ENCODE results near the gene ALDOB. TPM values are rescaled to one million over a fixed set of nuclear protein-coding genes. Genes with fewer than 3 reads are reported as not detected.

ALDOB gene
- total RNA-seq, 1 donor from 2014 or later: not detected

DNA sequence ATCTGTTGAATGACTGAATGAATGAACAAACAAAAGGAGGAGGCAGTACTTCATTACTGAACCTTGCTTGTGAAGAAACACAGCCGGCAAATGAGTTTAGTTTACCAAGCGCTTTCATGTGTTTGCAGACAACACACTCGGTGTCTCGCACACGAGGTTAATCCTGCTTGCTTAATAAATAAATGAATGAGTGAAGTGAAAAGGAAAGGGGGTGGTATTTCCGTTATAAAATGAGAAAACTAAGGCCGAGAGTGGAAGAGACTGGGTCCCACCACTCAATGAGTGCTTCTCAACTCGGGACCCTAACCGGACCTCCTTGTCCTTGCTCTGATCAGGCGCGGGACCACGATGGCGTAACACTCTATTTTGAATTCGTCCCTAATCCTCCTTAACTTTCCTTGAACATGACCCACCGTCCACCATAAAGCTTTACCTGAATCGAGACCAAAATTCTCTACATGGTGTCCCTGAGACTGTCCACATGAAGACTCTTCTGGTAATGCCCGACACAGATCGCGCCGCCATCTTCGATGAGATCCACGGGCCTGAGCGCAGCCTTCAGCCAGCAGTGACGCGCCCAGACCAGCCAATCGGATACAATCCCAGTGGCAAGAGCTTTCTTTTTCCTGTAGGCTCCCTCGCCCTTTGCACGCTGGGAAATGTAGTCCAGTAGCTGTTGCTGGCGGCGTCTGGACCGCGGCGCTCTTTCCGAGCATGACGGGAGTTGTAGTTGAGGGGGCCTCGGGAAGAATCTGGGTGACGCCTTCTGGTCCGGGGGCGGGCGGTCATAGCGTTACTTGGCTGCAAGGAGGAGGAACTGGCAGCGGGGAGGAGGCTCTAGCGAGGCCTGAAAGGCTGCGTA is 37.3 kb downstream of the ALDOB start, which contains the start of the genes MRPL50 and ZNF189:
Gene MRPL50, minus strand, starts transcription at position 551 of the 862 bp plus-strand sequence. Its CDS starts 26 bp downstream, at position 525.
Gene ZNF189, plus strand, starts transcription at position 784 of the 862 bp plus-strand sequence. CDS start 306 bp downstream, outside the sequence.
- peaks cover 5% of the 10 kb centered on the region for H3K36me3 ChIP-seq (ENCODE audit: control insufficient read depth, insufficient read depth, low read length)
- no peak for FAIRE-seq

DNA sequence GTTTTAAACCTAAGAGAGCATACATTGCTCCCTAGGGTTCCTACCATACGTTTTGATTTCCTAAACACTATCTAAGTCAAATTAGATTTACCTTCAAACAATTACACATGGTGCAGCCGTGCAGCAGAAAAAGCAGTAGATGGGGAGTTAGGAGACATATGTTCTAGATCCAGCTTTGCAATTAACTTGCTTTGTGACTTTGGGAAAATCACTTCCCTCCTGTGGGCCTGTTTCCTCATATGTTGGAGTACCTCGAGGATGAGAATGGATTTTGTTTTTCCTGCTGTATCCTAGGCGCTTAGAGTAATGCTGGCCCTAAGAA is 37.9 kb downstream of the ALDOB start:
- TF ChIP-seq, protein P1, sequence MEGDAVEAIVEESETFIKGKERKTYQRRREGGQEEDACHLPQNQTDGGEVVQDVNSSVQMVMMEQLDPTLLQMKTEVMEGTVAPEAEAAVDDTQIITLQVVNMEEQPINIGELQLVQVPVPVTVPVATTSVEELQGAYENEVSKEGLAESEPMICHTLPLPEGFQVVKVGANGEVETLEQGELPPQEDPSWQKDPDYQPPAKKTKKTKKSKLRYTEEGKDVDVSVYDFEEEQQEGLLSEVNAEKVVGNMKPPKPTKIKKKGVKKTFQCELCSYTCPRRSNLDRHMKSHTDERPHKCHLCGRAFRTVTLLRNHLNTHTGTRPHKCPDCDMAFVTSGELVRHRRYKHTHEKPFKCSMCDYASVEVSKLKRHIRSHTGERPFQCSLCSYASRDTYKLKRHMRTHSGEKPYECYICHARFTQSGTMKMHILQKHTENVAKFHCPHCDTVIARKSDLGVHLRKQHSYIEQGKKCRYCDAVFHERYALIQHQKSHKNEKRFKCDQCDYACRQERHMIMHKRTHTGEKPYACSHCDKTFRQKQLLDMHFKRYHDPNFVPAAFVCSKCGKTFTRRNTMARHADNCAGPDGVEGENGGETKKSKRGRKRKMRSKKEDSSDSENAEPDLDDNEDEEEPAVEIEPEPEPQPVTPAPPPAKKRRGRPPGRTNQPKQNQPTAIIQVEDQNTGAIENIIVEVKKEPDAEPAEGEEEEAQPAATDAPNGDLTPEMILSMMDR (IDR thresholded peaks at IDR 0.05; ENCODE audit: insufficient read depth, low read length, severe bottlenecking): no peak
- no peaks in the 10 kb centered on the region for H3K27me3 ChIP-seq (ENCODE audit: control insufficient read depth, insufficient read depth, low read length)
- H3K4me3 ChIP-seq (ENCODE audit: low read depth, low read length): peak overlapping the region; percentile 69
- peaks cover 1% of the 10 kb centered on the region for H3K36me3 ChIP-seq (ENCODE audit: control insufficient read depth, insufficient read depth, low read length)
- no peak for DNase-seq (ENCODE audit: low read depth)
- FAIRE-seq: no peak

More for the DNA sequence above, 37.3 kb downstream of the ALDOB start, which contains the start of the genes MRPL50 and ZNF189:
- Histone ChIP-seq H3K27me3 (ENCODE audit: control insufficient read depth, insufficient read depth, low read length) (no peaks in the 10 kb centered on the region), H3K4me3 (ENCODE audit: low read depth, low read length) (peak within 1 kb of the TSS; percentile 69)
- TF ChIP-seq, protein P1 (IDR thresholded peaks at IDR 0.05; ENCODE audit: insufficient read depth, low read length, severe bottlenecking): no peak
- DNase-seq (ENCODE audit: low read depth): peak; percentile 97

DNA sequence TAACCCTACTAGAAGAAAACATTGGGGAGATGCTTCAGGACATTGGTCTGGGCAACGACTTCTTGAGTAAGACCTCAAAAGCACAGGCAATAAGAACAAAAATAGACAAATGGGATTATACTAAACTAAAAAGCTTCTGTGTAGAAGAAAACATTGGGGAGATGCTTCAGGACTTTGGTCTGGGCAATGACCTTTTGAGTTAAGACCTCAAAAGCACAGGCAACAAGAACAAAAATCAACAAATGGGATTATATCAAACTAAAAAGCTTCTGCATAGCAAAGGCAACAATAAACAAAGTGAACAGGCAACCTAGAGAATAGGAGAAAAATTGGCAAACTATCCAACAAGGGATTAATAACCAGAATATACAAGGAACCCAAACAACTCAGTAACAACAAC is 40.9 kb downstream of the ALDOB start:
- H3K36me3 ChIP-seq (ENCODE audit: control insufficient read depth, insufficient read depth, low read length): no peaks in the 10 kb centered on the region
- FAIRE-seq (no peak), DNase-seq (ENCODE audit: low read depth) (no peak)
- no peaks in the 10 kb centered on the region for H3K27me3 ChIP-seq (ENCODE audit: control insufficient read depth, insufficient read depth, low read length)
- no peak overlapping the region for H3K4me3 ChIP-seq (ENCODE audit: low read depth, low read length)
- TF ChIP-seq, protein P1 (IDR thresholded peaks at IDR 0.05; ENCODE audit: insufficient read depth, low read length, severe bottlenecking): no peak

DNA sequence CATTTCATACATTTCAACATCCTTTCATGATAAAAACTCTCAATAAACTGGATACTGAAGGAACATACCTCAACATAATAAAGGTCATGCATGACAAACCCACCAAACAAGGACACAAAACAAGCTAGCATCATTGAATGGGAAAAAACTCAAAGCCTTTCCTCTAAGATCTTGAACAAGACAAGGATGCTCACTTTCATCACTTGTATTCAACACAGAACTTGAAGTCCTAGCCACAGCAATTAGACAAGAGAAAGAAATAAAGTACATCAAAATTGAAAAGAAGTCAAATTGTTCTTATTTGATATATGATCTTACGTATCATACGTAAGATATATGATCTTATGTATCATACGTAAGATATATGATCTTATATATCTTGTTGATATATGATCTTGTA is 42.4 kb downstream of the ALDOB start:
- TF ChIP-seq, protein P1 (IDR thresholded peaks at IDR 0.05; ENCODE audit: insufficient read depth, low read length, severe bottlenecking): no peak
- Histone ChIP-seq H3K36me3 (ENCODE audit: control insufficient read depth, insufficient read depth, low read length) (no peaks in the 10 kb centered on the region), H3K27me3 (ENCODE audit: control insufficient read depth, insufficient read depth, low read length) (no peaks in the 10 kb centered on the region), H3K4me3 (ENCODE audit: low read depth, low read length) (no peak overlapping the region)
- DNase-seq (ENCODE audit: low read depth) (no peak), FAIRE-seq (no peak)

DNA sequence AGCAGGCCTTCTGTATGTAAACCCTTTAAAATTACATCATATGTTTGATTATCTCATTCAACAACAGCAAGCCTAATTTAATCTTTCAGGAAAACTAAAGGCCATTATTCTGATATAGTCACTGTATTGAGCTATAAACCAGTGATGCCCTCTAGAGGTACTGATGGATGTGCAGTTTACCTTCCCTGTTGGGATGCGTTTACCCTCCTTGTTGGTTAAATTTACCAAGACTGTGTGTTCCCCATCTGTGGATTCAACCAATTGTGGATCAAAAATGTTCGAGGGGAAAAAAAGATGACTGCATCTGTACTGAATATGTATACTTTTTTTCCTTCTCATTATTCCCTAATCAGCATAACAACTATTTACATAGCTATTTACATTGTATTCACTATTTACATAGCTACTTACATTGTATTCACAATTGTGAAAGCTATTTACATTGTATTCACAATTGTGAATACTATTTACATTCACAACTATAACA is 47.0 kb downstream of the ALDOB start:
- DNase-seq (ENCODE audit: low read depth) (peak; percentile 41), FAIRE-seq (no peak)
- H3K27me3 ChIP-seq (ENCODE audit: control insufficient read depth, insufficient read depth, low read length): no peaks in the 10 kb centered on the region
- TF ChIP-seq, protein P1 (IDR thresholded peaks at IDR 0.05; ENCODE audit: insufficient read depth, low read length, severe bottlenecking): peak; percentile 51
- H3K36me3 ChIP-seq (ENCODE audit: control insufficient read depth, insufficient read depth, low read length): no peaks in the 10 kb centered on the region
- no peak overlapping the region for H3K4me3 ChIP-seq (ENCODE audit: low read depth, low read length)

Measured in bronchial epithelial cell (primary cell).